ENCODE data around the gene EVA1B. TPM values are rescaled to one million over a fixed set of nuclear protein-coding genes. Genes with fewer than 3 reads are reported as not detected.
A peak's percentile ranks its signal among the peaks of the same experiment; 100 is the strongest.

The EVA1B gene
- total RNA-seq, 2 experiments from 2014 or later, result 5.3 to 6.3 TPM

DNA sequence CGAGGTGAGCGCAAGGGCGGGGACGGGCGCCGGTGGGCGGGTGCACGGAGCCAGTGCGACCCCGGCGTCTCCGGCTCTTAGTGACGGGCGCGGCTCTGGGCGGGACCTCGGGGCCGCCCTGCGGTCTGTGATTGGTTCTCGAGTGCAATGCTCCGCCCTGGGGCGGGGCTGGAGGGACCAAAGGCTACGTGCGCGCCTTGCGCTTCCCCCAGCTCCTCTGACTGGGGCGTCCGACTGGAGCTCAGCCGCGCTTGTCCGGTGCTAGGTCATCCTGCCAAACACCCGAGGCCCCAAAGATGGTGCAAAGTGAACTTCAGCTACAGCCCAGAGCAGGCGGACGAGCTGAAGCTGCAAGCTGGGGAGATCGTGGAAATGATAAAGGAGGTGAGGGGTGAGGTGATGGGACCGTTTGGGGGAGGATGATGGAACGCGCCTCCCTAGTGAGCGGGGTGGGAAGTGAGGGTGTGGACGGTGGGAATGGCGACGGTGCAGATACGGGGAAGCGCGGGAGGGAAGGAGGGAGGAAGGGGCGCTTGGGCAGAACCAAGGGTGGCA is 16.5 kb downstream of the EVA1B start:
- no peaks in the 10 kb centered on the region for H3K27me3 Mint-ChIP-seq
- DNase-seq, result peak; percentile 96
- H3K9me3 Mint-ChIP-seq, result no peaks in the 10 kb centered on the region
- peaks cover 35% of the 10 kb centered on the region for H3K4me1 Mint-ChIP-seq
- peak overlapping the region; percentile 99 for H3K4me3 Mint-ChIP-seq
- H3K36me3 Mint-ChIP-seq, result peaks cover 35% of the 10 kb centered on the region
- H3K27ac Mint-ChIP-seq, result peak overlapping the region; percentile 91

DNA sequence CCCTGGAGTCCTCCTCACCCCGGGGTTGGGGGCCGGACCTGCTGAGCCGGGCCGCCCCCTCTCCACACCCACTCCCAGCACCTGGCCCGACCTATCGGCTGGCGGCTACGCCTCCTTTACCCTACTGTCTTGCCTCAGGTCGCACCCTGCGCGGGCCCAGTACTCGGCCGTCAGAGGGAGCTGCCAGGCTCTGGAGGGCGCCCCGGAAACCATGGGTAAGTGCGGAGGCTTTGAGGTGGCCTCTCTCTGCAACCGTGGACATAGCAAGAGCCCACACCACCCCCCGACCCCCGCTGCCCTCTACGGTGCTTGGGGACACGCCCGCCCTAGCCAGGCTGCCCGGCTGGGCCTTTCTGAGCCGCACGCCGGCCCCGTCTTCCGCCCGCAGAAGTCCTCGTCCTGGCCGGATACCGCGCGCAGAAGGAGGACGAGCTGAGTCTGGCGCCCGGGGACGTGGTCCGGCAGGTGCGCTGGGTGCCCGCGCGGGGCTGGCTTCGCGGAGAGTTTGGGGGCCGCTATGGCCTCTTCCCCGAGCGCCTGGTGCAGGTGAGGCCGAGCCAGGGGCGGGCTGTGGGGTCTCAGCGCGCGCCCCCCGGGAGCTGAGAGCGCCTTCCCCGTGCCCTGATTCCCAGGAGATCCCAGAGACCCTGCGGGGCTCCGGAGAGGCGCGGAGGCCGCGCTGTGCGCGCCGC is 17.1 kb downstream of the EVA1B start, which contains the start of gene SH3D21:
Gene SH3D21, plus strand, starts transcription at position 159 of the 692 bp plus-strand sequence. Its CDS starts 53 bp downstream, at position 212.
- peaks cover 36% of the 10 kb centered on the region for H3K36me3 Mint-ChIP-seq
- H3K27me3 Mint-ChIP-seq, result no peaks in the 10 kb centered on the region
- DNase-seq, result peak; percentile 64
- H3K4me3 Mint-ChIP-seq, result peak within 1 kb of the TSS; percentile 99
- peak within 1 kb of the TSS; percentile 91 for H3K27ac Mint-ChIP-seq
- H3K4me1 Mint-ChIP-seq, result peaks cover 37% of the 10 kb centered on the region
- no peaks in the 10 kb centered on the region for H3K9me3 Mint-ChIP-seq

DNA sequence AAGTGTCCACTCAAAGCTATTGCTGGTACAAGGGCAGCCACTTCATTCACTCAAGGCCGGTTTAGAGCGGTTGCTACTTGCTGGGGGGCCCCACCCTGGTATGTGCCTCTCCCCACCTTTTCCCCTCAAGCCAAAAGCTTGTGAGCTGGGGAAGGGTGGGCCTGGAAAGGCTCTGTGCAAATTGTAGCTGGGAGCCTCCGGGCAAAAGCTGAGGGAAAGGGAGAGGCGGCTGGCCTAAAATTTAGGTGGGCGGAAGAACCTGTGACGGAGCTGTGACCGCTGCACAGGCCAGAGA is 17.6 kb downstream of the EVA1B start:
- no peaks in the 10 kb centered on the region for H3K9me3 Mint-ChIP-seq
- H3K27me3 Mint-ChIP-seq, result no peaks in the 10 kb centered on the region
- peaks cover 41% of the 10 kb centered on the region for H3K4me1 Mint-ChIP-seq
- H3K36me3 Mint-ChIP-seq, result peaks cover 40% of the 10 kb centered on the region
- no peak for DNase-seq
- peak overlapping the region; percentile 45 for H3K4me3 Mint-ChIP-seq
- peak overlapping the region; percentile 86 for H3K27ac Mint-ChIP-seq

DNA sequence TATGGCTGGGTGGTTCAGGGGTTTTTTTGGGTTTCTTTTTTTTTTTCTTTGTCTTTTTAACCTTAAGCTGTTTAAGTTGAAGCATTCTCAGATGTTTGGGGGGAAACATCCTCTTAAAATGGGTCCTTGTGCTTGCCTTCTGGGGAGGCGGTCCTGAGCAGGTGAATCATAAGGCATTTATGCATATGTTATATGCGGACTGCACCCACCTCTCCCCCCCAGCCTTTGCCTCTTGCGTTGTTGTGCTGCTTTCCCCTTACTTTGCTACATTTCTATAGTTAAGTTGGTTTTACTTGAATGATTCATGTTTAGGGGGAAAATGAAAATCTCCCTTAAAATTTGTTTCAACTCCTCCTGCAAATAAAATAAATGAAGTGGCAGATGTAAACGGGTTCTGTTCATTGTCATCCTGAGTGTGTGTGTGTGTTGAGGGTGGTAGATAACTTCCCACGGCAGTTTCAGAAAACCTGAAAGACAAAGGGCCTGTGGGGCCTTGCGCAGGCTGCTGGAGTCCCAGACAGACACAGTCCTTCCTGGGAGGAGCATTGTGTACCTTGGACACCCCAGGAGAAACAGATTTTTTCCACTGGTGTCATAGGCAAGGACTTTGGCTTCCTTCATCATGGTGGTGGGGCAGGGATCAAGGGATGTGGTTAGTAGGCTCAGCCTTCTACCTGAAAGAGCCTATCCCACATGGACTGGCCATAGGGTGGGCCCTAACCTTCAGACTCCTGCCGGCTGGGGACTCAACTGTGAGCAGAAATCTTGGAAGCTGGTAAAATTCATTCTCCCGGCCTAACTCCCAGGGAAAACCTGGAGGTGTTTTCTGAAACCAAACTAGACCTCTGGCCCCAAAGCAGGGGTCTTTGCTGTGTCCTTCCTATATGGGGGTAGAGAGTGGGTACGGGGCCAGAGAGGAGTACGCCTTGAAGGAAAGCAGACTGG is 18.2 kb downstream of the EVA1B start:
- no peaks in the 10 kb centered on the region for H3K27me3 Mint-ChIP-seq
- peaks cover 47% of the 10 kb centered on the region for H3K4me1 Mint-ChIP-seq
- H3K9me3 Mint-ChIP-seq, result no peaks in the 10 kb centered on the region
- H3K27ac Mint-ChIP-seq, result peak overlapping the region; percentile 86
- DNase-seq, result no peak
- H3K4me3 Mint-ChIP-seq, result peak overlapping the region; percentile 45
- peaks cover 45% of the 10 kb centered on the region for H3K36me3 Mint-ChIP-seq

DNA sequence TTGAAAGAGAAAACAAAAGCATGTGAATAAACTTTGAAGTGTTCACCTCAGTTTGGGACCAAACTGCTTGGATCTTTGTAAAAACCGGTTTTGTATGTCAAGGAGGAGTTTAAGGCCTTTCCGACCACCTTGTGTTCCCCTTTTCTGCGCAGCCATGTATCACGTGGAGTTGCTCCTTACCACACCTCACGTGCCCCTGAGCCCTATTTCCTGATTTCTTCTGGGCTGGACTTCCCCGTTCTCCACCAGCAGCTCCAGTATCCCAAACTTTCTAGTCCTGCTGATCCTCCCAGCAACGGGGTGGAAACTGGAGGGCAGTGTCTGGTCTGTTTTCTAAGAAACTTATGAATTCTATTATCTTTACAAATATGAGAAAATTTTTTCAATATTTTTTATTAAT is 18.9 kb downstream of the EVA1B start:
- Mint-ChIP-seq H3K4me3 (peak overlapping the region; percentile 10), H3K27me3 (no peaks in the 10 kb centered on the region), H3K36me3 (peaks cover 50% of the 10 kb centered on the region), H3K4me1 (peaks cover 54% of the 10 kb centered on the region), H3K9me3 (no peaks in the 10 kb centered on the region), H3K27ac (peak overlapping the region; percentile 74)
- no peak for DNase-seq

DNA sequence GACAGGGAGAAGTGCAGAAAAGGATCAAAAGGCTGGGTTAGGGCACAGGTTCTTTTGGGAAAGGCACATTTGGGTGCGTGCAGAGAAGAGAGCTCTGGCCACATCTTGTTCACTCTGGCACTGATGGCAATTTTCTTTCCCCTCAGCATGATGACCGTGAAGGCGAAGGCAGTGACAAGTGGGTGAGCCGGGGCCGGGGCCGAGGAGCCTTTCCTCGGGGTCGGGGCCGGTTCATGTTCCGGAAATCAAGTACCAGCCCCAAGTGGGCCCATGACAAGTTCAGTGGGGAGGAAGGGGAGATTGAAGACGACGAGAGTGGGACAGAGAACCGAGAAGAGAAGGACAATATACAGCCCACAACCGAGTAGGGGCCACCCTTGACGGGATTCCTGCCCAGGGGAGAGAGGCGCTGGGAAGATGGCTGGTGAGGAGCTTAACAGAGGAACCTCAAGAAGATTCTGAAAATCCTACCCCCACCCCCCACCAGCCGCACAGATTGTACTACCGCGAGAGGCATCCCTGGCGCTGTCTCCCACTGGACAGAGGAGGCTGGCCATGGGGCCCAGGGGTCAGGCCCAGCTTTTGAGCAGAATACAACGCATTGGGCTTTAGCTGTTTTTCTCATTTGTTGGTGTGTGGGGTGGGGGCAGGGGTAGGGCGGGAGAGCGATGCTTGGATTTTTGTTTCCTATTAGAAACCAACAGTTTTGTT is 19.6 kb downstream of the EVA1B start:
- Mint-ChIP-seq H3K27me3 (no peaks in the 10 kb centered on the region), H3K36me3 (peaks cover 51% of the 10 kb centered on the region), H3K4me1 (peaks cover 59% of the 10 kb centered on the region), H3K9me3 (no peaks in the 10 kb centered on the region), H3K27ac (peak overlapping the region; percentile 74), H3K4me3 (no peak overlapping the region)
- DNase-seq, result no peak

DNA sequence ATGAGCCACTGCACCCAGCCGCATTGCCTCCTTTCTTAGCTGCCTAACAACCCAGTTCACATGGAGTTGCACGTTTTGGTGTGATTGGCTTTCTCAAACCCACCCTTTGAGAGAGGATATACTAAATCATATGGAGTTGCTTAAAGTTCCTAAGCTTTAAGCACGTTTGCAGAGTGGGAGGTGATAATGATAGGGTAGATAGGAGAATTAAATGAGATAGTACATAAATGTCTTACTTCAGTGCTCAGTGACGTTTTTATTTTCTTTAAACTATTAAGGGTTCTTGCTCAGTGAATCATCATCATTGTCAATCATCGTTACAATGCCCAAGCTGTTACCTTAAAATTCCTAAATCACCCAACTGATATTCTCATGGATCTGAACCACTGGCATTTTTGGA is 20.2 kb downstream of the EVA1B start:
- Mint-ChIP-seq H3K4me3 (no peak overlapping the region), H3K36me3 (peaks cover 49% of the 10 kb centered on the region), H3K27ac (peak overlapping the region; percentile 74), H3K4me1 (peaks cover 60% of the 10 kb centered on the region), H3K27me3 (no peaks in the 10 kb centered on the region), H3K9me3 (no peaks in the 10 kb centered on the region)
- DNase-seq, result no peak

DNA sequence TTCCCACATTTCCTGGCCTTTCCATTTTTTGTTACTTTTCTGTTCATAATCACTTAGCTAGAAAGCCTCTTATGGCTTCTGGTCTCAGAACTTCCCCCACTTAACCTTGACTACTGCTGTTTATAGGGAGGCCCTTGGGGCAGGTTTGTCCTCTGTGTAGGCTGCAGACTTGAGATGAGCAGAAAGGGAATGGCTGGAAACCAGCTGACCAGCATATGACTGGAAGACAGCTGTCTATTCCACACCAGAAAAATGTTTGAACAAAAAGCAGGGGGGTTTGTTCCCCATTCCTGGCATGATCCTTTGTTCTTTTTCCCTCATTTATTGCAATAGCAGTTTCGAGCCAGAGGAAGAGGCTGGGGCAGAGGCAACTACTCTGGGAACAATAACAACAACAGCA is 22.2 kb downstream of the EVA1B start:
- peaks cover 43% of the 10 kb centered on the region for H3K36me3 Mint-ChIP-seq
- no peak overlapping the region for H3K4me3 Mint-ChIP-seq
- peak overlapping the region; percentile 87 for H3K27ac Mint-ChIP-seq
- H3K27me3 Mint-ChIP-seq, result no peaks in the 10 kb centered on the region
- H3K9me3 Mint-ChIP-seq, result no peaks in the 10 kb centered on the region
- H3K4me1 Mint-ChIP-seq, result peaks cover 53% of the 10 kb centered on the region
- DNase-seq, result no peak

DNA sequence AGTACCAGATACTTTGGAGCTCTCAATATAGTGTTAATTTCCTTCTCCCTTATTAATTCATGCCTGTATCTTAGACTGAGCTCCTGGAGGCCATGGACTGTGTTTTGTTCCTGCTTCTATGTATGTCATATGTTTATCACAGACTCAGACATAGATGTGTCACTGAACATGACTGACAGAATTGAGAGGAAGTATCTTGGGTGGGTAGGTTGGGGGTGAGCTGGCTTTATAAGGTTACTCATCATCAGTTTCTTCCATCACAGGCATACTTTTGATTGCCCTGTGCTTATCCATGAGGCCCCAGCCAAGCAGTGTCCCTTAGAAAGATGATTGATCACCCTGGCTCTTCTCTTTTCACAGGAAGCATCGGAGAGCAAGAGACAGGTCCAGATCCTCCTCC is 22.9 kb downstream of the EVA1B start:
- Mint-ChIP-seq H3K4me1 (peaks cover 48% of the 10 kb centered on the region), H3K27ac (peak overlapping the region; percentile 87), H3K27me3 (no peaks in the 10 kb centered on the region), H3K4me3 (no peak overlapping the region), H3K36me3 (peaks cover 44% of the 10 kb centered on the region), H3K9me3 (no peaks in the 10 kb centered on the region)
- no peak for DNase-seq

DNA sequence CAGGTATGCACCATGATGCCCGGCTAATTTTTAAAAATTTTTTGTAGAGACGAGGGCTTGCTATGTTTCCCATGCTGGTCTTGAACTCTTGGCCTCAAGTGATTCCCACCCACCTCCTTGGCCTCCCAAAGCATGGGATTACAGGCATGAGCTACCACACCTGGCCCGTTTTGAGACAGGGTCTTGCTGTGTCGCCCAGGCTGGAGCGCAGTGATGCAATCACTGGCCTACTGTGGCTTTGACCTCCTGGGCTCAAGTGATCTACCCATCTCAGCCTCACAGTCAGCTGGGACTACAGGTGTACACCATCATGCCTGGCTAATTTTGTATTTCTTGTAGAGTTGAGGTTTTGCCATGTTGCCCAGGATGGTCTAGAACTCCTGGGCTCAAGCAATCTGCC is 24.8 kb downstream of the EVA1B start:
- peak overlapping the region; percentile 54 for H3K27ac Mint-ChIP-seq
- H3K4me3 Mint-ChIP-seq, result no peak overlapping the region
- H3K9me3 Mint-ChIP-seq, result no peaks in the 10 kb centered on the region
- DNase-seq, result no peak
- peaks cover 35% of the 10 kb centered on the region for H3K4me1 Mint-ChIP-seq
- peaks cover 41% of the 10 kb centered on the region for H3K36me3 Mint-ChIP-seq
- no peaks in the 10 kb centered on the region for H3K27me3 Mint-ChIP-seq

DNA sequence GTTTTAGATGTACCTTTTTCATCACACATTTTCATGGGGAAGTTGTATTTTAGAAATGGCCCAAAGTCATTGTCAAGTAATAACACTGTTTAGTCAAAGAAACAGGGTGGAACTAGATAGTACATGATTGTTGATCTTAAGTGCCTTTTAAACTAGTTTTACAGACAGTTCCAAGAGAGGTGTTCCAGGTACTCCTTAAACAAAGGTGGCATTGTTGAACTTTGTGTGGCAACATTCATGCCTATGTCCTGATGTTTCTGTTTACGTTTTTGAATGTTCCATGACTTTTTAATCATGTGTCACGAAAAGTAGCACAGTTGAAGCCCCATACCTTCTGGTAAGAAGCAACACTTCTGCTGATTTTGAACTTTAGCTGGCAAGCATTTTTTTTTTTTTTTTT is 26.4 kb downstream of the EVA1B start:
- Mint-ChIP-seq H3K36me3 (peaks cover 38% of the 10 kb centered on the region), H3K27ac (no peak overlapping the region), H3K27me3 (no peaks in the 10 kb centered on the region), H3K9me3 (no peaks in the 10 kb centered on the region), H3K4me3 (no peak overlapping the region), H3K4me1 (peaks cover 25% of the 10 kb centered on the region)
- no peak for DNase-seq

DNA sequence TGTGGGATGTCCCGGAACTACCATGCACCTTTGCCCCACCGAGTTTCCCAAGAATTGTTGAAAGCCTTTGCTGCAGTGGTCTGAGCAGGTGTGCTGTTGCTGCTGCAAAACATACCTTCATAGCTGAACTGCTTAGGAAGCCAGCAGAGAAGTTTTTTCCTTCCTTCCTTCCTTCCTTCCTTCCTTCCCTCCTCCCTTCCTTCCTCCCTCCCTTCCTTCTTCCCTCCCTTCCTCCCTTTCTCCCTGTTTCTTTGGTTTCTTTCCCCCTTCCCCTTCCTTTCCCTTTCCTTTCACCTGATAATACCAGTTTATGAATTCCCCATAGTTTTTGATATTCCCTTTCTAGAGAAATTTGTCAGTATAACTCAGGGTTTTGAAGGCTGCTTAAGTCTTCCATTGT is 28.1 kb downstream of the EVA1B start:
- peaks cover 35% of the 10 kb centered on the region for H3K36me3 Mint-ChIP-seq
- no peak overlapping the region for H3K27ac Mint-ChIP-seq
- H3K27me3 Mint-ChIP-seq, result no peaks in the 10 kb centered on the region
- no peaks in the 10 kb centered on the region for H3K9me3 Mint-ChIP-seq
- no peak for DNase-seq
- H3K4me1 Mint-ChIP-seq, result peaks cover 14% of the 10 kb centered on the region
- no peak overlapping the region for H3K4me3 Mint-ChIP-seq

DNA sequence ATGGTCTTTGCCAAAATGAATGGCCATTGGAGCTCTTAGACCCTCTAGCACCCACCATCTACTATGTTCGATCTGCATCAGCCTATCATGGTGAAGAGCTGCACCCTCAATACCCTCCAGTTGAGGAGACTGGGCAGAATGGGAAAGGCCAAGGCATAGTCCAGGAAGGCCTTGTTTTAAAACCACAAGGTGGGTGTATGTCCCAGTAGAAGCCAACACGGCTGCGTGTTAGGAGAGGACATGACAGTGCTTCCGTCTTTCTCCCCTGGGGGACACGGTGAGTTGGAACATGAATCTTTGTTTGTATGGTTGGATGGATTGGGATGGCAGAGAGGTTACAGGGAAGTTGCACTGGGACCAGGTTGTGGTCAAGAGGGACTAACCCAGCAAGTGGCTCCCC is 35.9 kb downstream of the EVA1B start:
- H3K27ac Mint-ChIP-seq, result no peak overlapping the region
- peaks cover 41% of the 10 kb centered on the region for H3K36me3 Mint-ChIP-seq
- no peak for DNase-seq
- H3K27me3 Mint-ChIP-seq, result no peaks in the 10 kb centered on the region
- H3K4me1 Mint-ChIP-seq, result peaks cover 24% of the 10 kb centered on the region
- no peaks in the 10 kb centered on the region for H3K9me3 Mint-ChIP-seq
- no peak overlapping the region for H3K4me3 Mint-ChIP-seq

DNA sequence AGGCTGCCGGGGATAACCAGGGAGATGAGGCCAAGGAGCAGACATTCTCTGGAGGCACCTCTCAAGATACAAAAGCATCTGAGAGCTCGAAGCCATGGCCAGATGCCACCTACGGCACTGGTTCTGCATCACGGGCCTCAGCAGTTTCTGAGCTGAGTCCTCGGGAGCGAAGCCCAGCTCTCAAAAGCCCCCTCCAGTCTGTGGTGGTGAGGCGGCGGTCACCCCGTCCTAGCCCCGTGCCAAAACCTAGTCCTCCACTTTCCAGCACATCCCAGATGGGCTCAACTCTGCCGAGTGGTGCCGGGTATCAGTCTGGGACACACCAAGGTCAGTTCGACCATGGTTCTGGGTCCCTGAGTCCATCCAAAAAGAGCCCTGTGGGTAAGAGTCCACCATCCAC is 36.6 kb downstream of the EVA1B start:
- Mint-ChIP-seq H3K9me3 (no peaks in the 10 kb centered on the region), H3K4me1 (peaks cover 27% of the 10 kb centered on the region), H3K4me3 (no peak overlapping the region), H3K27ac (peak overlapping the region; percentile 77), H3K27me3 (no peaks in the 10 kb centered on the region), H3K36me3 (peaks cover 43% of the 10 kb centered on the region)
- no peak for DNase-seq
